ENCODE measurements around the gene MICAL2.

DNA sequence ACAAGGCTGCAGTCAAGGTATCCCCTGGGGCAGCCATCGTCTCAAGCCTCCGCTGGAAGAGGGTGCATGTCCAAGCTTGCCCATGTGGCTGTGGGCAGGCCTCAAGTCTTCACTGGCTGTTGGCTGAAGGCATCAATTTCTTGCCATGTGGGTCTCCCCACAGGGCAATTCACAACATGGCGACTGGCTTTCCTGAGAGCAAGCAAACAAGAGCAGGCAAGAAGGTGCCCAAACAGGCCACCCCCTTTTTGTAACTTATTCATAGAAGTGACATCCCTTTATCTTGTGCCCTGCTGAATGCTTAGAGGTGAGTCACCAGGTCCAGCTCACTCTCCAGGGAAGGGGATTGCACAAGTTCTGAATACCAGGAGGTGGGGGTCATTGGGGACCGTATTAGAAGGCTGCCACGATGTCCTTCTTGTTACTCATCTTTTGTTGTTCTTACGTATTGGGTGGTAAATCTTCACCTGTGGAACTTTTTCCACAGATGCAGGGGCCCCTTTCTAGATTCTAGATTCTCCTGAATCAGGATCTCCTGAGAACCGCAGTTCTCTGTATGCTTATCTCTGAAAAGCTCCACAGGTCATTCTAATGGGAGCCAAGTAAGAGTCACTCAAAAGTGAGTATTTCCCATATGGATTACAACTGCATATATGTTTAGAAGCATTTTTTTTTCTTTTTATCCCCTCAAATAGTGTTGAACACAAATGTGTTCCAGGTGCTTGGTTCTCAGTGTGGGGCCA lies 44.2 kb upstream of the MICAL2 start:
- TF ChIP-seq POLR2A (IDR thresholded peaks at IDR 0.05) = peak in 1 of 2 donors; percentile 47
- TF ChIP-seq, protein P1, sequence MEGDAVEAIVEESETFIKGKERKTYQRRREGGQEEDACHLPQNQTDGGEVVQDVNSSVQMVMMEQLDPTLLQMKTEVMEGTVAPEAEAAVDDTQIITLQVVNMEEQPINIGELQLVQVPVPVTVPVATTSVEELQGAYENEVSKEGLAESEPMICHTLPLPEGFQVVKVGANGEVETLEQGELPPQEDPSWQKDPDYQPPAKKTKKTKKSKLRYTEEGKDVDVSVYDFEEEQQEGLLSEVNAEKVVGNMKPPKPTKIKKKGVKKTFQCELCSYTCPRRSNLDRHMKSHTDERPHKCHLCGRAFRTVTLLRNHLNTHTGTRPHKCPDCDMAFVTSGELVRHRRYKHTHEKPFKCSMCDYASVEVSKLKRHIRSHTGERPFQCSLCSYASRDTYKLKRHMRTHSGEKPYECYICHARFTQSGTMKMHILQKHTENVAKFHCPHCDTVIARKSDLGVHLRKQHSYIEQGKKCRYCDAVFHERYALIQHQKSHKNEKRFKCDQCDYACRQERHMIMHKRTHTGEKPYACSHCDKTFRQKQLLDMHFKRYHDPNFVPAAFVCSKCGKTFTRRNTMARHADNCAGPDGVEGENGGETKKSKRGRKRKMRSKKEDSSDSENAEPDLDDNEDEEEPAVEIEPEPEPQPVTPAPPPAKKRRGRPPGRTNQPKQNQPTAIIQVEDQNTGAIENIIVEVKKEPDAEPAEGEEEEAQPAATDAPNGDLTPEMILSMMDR (IDR thresholded peaks at IDR 0.05 in 4 of 5, conservative IDR thresholded peaks at IDR 0.05 in 1 of 5) = no peak

Data from gastrocnemius medialis (tissue), 4 donors.